Endothelial cell of hepatic sinusoid (primary cell): ENCODE measurements around the gene GPC1.

ENCODE experiments used
- in situ Hi-C: cut with HindIII; loops from 2 replicates; pipeline ENCODE4 v1.10.0; 2017; ENCODE audit warnings: low sequenced_read_pairs

The GPC1 gene

DNA sequence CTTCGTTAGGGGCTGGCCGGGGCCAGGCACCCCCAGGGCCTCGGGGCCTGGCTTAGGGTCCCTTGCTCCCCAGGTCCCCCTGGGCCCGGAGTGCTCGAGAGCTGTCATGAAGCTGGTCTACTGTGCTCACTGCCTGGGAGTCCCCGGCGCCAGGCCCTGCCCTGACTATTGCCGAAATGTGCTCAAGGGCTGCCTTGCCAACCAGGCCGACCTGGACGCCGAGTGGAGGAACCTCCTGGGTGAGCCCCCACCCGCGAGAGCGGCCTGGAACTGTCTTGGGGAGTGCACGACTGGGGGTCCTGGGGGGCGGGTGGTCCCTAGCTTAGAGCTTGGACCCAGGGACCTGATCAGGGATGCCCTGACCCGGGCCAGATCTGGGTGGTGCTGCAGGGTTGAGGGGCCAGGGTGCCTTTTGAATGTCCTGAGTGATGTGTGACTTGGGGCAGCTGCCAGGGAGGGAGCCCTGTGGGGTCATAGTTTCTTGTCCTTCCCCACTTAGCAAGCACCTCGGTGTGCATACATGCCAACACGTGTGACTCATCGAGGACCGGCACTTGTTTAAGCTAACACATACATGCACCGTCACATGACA is 27.9 kb downstream of the GPC1 start:
- in situ Hi-C loops, result no loop called here

DNA sequence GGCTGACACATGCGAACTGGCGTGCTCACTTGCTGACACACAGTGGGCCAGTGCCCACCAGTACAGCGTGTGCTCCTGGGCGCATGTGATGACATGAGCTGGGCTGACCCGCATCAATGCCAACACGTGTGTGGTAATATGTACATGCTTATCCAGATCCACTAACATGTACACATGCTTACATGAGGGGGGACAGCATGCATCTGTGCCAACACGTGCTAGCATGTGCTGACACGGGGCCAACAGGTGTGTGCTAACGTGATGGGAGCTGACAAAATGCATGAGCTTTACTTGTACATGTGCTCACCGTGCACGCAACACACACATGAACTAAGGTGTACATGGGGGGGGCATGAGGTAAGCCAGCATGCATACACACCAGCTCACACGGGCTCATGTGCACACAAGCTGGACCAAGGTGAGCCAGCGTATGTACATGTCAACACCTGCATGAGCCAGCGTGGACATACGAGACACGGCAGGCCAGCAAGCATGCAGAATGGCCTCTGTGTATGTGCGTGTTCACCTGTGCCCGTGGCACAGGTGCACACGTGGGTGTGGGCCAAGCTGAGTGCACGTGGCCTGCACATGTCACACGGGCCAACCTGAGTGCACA is 28.5 kb downstream of the GPC1 start:
- in situ Hi-C loops, result no loop called here

DNA sequence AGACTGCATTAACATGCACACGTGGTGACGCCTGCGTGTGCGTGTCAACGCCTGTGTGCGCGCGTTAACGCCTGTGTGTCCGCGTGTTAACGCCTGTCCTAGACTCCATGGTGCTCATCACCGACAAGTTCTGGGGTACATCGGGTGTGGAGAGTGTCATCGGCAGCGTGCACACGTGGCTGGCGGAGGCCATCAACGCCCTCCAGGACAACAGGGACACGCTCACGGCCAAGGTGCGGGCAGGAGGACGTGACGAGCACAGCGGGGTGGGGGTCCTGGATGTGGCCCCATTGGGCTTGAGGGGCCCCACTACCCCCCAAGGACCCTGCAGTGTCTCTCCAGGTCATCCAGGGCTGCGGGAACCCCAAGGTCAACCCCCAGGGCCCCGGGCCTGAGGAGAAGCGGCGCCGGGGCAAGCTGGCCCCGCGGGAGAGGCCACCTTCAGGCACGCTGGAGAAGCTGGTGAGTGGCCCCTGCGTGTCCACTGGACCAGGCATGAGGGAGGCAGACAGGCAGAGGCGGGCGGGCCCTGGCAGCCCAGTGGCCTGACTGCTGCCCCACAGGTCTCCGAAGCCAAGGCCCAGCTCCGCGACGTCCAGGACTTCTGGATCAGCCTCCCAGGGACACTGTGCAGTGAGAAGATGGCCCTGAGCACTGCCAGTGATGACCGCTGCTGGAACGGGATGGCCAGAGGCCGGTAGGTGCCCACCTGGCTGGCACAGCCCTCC is 29.2 kb downstream of the GPC1 start:
- in situ Hi-C loops, result no loop called here

- in situ Hi-C loops, result no loop called here
These were observed 29.9 kb downstream of the GPC1 start for GRCh38 chr2:240465268-240465764.

- in situ Hi-C loops, result no loop called here
These were observed 30.5 kb downstream of the GPC1 start for GRCh38 chr2:240465765-240466578.

GRCh38 chr2:240466579-240467148 is 31.2 kb downstream of the GPC1 start:
- in situ Hi-C loops, result no loop called here

DNA sequence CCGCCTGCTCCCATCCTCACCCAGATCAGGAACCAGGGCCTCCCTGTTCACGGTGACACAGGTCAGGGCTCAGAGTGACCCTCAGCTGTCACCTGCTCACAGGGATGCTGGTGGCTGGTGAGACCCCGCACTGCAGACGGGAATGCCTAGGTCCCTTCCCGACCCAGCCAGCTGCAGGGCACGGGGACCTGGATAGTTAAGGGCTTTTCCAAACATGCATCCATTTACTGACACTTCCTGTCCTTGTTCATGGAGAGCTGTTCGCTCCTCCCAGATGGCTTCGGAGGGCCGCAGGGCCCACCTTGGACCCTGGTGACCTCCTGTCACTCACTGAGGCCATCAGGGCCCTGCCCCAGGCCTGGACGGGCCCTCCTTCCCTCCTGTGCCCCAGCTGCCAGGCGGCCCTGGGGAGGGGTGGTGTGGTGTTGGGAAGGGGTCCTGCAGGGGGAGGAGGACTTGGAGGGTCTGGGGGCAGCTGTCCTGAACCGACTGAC is 31.7 kb downstream of the GPC1 start:
- in situ Hi-C loops, result no loop called here

DNA sequence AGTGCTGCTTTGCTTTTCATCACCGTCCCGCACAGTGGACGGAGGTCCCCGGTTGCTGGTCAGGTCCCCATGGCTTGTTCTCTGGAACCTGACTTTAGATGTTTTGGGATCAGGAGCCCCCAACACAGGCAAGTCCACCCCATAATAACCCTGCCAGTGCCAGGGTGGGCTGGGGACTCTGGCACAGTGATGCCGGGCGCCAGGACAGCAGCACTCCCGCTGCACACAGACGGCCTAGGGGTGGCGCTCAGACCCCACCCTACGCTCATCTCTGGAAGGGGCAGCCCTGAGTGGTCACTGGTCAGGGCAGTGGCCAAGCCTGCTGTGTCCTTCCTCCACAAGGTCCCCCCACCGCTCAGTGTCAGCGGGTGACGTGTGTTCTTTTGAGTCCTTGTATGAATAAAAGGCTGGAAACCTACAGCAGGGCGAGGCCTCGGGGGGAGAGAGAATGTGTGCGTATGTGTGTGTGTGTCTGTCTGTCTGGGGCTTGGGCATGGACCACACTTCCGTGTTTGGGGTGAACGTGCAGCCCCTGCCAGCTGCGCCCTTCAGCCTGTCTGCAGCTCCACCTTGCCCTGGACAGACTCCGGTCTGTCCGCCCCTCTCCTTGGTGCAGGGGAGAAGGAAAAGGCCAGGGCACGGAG is 32.3 kb downstream of the GPC1 start:
- in situ Hi-C loops, result no loop called here

DNA sequence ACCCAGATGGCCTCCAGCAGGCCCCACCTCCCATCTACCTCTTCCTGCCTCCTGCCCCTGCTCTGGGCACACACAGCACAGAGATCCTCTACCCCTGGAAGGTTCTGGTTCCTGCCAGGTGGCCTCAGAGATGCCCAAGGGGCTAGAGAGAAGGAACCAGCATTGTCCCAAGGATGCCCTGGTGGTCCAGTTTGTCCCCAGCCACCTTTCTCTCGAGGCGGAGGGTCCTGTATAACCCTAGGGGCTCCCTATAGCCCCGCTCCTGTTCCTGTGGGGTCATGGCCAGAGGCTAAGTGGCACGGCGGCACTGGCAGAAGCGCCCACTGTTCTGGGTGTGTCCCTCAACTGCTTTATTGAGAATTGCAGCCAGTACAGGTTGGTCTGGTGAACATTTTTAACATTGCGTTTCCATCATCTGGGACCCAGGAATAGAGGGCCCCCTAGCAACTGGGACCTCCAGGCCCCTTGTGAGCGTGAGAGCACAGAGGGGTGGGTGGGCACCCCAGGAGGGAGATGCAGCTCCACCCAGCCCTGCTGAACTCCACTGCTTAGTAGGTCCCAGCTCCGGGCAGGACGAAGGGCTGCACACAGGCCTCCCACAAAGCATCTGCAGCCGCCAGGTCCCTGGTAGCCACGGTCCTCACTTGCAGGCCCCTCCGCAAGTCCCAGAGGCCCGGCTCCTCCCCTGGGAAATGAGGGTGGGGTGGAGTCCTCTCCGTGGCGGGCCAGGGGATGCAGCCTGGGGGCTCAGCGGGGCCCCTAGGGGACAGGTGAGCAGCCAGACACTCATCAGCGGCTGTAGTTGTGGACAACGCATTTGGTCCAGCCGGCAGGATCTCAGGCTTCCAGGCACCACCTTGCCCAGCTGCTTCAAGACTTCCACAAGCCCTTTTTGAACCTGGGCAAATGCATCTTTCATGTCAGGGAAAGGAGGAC is 33.1 kb downstream of the GPC1 start:
- in situ Hi-C loops, result no loop called here

DNA sequence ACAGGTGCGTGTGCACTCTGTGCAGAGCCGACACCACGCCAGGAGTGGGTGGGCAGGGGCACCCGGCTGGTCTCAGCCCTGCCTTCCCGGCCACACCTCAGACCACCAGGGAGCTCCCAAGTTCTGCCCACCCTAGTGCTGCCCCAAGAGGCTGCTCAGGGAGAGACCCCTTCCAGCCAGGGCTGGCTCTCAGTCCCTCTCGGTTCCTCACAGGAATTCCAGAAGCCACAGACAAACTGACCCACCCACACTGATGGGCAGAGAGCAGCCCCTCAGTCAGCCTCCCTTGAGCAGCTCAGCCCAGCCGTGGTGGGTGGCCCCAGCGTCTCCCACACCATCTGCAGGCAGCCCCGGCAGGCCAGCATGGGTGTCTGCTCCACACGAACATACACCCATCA is 33.8 kb downstream of the GPC1 start:
- in situ Hi-C loops, result no loop called here

DNA sequence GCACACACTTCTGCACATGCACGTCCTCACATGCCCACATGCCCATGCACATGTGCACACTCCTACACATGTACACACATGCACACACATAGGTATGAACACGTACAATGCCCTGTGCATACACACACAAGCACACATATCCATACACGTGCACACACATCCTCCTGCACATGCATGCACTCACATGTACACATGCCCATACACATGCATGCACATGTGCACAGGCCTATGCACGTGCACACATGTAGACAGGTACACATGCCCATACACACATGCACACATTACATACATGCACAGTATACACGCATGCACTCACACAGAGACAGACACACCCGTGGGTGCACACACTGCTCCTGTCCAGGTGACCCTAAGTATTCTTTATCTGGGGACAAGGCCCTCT is 34.3 kb downstream of the GPC1 start:
- in situ Hi-C loops, result loop anchor here (5.0 kb wide), 2 partner anchors 38 to 52 kb away; no protein-coding TSS in a partner anchor

GRCh38 chr2:240472078-240472790 is 36.8 kb downstream of the GPC1 start:
- in situ Hi-C loops, result loop anchor here (5.0 kb wide), 2 partner anchors 35 to 55 kb away; no protein-coding TSS in a partner anchor

DNA sequence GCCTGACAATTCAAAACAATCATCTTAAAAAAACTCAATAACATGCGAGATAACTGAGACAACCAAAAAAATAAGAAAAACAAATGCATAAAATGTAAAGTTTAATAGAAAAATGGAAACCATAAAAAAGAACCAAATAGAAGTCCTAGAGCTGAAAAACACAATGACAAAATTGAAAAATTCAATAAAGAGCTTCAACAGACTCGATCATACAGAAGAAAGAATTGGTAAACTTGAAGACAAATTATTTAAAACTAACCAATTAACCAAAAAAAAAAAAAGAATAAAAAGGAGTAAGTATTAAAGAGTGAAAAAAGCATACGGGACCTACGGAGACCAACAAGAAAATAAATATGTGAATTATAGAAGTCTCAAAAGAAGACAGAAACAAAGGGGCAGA is 37.7 kb downstream of the GPC1 start:
- in situ Hi-C loops, result loop anchor here (5.0 kb wide), 2 partner anchors 34 to 56 kb away; no protein-coding TSS in a partner anchor

DNA sequence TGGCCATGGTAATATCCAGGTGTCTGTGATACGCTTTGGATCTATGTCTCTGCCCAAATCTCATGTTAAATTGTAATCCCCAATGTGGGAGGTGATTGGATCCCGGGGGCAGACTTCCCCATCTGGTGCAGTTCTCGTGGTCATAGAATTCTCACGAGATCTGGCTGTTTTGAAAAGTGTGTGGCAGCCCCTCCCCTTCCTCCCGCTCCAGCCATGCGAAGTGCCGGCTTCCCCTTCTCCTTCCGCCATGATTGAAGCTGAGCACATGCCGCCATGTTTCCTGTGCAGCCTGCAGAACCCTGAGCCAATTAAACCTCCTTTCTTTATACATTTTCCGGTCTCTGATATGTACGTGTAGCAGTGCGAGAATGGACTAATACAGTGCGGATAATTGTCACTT is 42.5 kb downstream of the GPC1 start:
- in situ Hi-C loops, result no loop called here

GRCh38 chr2:240478346-240479110 is 43.1 kb downstream of the GPC1 start:
- in situ Hi-C loops, result no loop called here

GRCh38 chr2:240479111-240479501 is 43.6 kb downstream of the GPC1 start:
- in situ Hi-C loops, result no loop called here

DNA sequence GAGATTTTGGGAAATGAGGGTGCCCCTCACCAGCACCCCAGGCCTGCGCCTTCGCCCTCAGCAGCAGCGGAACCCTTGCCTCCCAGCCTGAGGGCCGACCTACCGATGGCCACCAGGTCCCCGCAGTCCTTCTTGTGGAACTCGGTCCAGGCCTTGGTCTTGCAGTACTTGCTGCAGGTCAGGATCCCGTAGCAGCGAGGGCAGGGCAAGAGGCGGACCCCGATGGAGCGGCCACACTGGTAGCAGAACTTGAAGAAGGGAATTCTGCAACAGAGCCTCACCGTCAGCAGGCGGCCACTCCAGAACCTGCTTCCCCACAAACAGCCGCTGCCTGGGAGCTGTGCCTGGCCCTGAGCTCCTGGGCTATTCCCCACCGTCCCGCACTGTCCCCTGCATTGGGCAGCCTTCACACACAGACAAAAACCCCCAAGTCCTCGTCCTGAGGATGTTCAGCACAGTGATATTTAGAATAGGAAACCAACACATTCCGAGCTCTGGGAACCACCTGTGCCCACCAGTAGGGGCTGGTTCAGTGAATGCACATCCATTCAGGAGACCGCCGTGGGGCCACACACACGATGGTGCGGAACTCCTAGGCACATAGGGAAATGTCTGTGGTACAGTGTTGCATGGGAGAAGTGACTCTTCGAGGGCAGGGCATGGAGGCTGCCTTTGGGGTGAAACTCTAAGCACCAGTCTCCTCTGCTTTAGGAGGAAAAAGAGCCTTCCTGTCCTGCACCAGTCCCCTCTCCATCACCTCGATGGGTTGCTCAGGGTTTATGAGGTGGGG is 45.6 kb downstream of the GPC1 start:
- in situ Hi-C loops, result no loop called here
